ENCODE data around the gene RRP9. TPM values are rescaled to one million over a fixed set of nuclear protein-coding genes. Genes with fewer than 3 reads are reported as not detected.
A peak's percentile ranks its signal among the peaks of the same experiment; 100 is the strongest.

The RRP9 gene
- total and polyA plus RNA-seq, 2 donors (not counting 1 experiment from before 2014, with no cell fraction given), result 16.7 to 21.9 TPM

GRCh38 chr3:51988286-51989146 lies 46.8 kb upstream of the RRP9 start:
- DNase-seq, result no peak
- no peak overlapping the region for H2AFZ ChIP-seq (ENCODE audit: insufficient read depth, low read depth, low read length, poor library complexity, severe bottlenecking)
- POLR2A ChIA-PET, result no interaction called here
- ATAC-seq (ENCODE audit: low read depth), result no peak
- no peaks in the 10 kb centered on the region for H3K79me2 ChIP-seq (ENCODE audit: control insufficient read depth, insufficient read depth, low read length)
- Mint-ChIP-seq H3K4me3 (no peak overlapping the region), H3K27ac (peak overlapping the region; percentile 6), H3K27me3 (no peaks in the 10 kb centered on the region), H3K9me3 (ENCODE audit: insufficient read depth) (no peaks in the 10 kb centered on the region), H3K4me1 (peaks cover 17% of the 10 kb centered on the region)
- H3K27ac ChIP-seq (ENCODE audit: low read length in 2 of 2), result no peak overlapping the region
- peaks cover 18% of the 10 kb centered on the region for H4K20me1 ChIP-seq (ENCODE audit: control insufficient read depth, insufficient read depth, low read length, poor library complexity, severe bottlenecking)
- peaks cover 0 to 5% of the 10 kb centered on the region in 2 donors for H3K4me1 ChIP-seq (ENCODE audit: control insufficient read depth in 2 of 2, insufficient read depth in 2 of 2, low read length in 2 of 2)
- peaks cover 0 to 15% of the 10 kb centered on the region in 2 experiments for H3K36me3 ChIP-seq (replicated peaks in 1 of 2; ENCODE audit: control extremely low read depth in 1 of 2, control insufficient read depth in 1 of 2, extremely low read depth in 1 of 2, insufficient read depth in 2 of 2, low read length in 1 of 2)
- H3K4me2 ChIP-seq (replicated peaks; ENCODE audit: low read depth, low read length, poor library complexity, severe bottlenecking), result no peak overlapping the region
- CTCF ChIA-PET, result no interaction called here
- H3K27me3 ChIP-seq (replicated peaks in 1 of 4; ENCODE audit: control extremely low read depth in 1 of 4, control insufficient read depth in 3 of 4, insufficient read depth in 4 of 4, low read length in 3 of 4), result no peaks in the 10 kb centered on the region
- H3K9me3 ChIP-seq (ENCODE audit: control extremely low read depth in 1 of 3, control insufficient read depth in 2 of 3, insufficient read depth in 1 of 3, low read length in 2 of 3), result no peaks in the 10 kb centered on the region
- 87% methylated on average over 15 of the region's 15 CpGs for WGBS (ENCODE audit: insufficient coverage)
- intact Hi-C loops (cut with micrococcal nuclease), result no loop called here
- H3K9ac ChIP-seq (ENCODE audit: low read length), result no peak overlapping the region
- H3K4me3 ChIP-seq (ENCODE audit: control extremely low read depth in 1 of 5, extremely low read depth in 1 of 5, insufficient read depth in 1 of 5, low read depth in 2 of 5, low read length in 4 of 5), result no peak overlapping the region
- no peak for TF ChIP-seq EZH2 (IDR thresholded peaks at IDR 0.05; ENCODE audit: borderline replicate concordance, insufficient read depth, low read depth, low read length, poor library complexity, severe bottlenecking)
- no peak for TF ChIP-seq CTCF (IDR thresholded peaks at IDR 0.05)

GRCh38 chr3:51987568-51987967 lies 45.9 kb upstream of the RRP9 start:
- H3K27me3 Mint-ChIP-seq, result no peaks in the 10 kb centered on the region
- ATAC-seq (ENCODE audit: low read depth) (no peak), DNase-seq (no peak)
- H3K4me1 Mint-ChIP-seq, result peaks cover 20% of the 10 kb centered on the region
- Histone ChIP-seq H3K27ac (ENCODE audit: low read length in 2 of 2) (no peak overlapping the region), H4K20me1 (ENCODE audit: control insufficient read depth, insufficient read depth, low read length, poor library complexity, severe bottlenecking) (peaks cover 12% of the 10 kb centered on the region), H2AFZ (ENCODE audit: insufficient read depth, low read depth, low read length, poor library complexity, severe bottlenecking) (no peak overlapping the region), H3K9ac (ENCODE audit: low read length) (no peak overlapping the region), H3K27me3 (replicated peaks in 1 of 4; ENCODE audit: control extremely low read depth in 1 of 4, control insufficient read depth in 3 of 4, insufficient read depth in 4 of 4, low read length in 3 of 4) (no peaks in the 10 kb centered on the region), H3K4me2 (replicated peaks; ENCODE audit: low read depth, low read length, poor library complexity, severe bottlenecking) (no peak overlapping the region), H3K79me2 (ENCODE audit: control insufficient read depth, insufficient read depth, low read length) (no peaks in the 10 kb centered on the region), H3K4me1 (ENCODE audit: control insufficient read depth in 2 of 2, insufficient read depth in 2 of 2, low read length in 2 of 2) (peaks cover 2 to 11% of the 10 kb centered on the region in 2 donors), H3K9me3 (ENCODE audit: control extremely low read depth in 1 of 3, control insufficient read depth in 2 of 3, insufficient read depth in 1 of 3, low read length in 2 of 3) (no peaks in the 10 kb centered on the region), H3K36me3 (replicated peaks in 1 of 2; ENCODE audit: control extremely low read depth in 1 of 2, control insufficient read depth in 1 of 2, extremely low read depth in 1 of 2, insufficient read depth in 2 of 2, low read length in 1 of 2) (peaks cover 0 to 13% of the 10 kb centered on the region in 2 experiments), H3K4me3 (ENCODE audit: control extremely low read depth in 1 of 5, extremely low read depth in 1 of 5, insufficient read depth in 1 of 5, low read depth in 2 of 5, low read length in 4 of 5) (no peak overlapping the region)
- WGBS (ENCODE audit: insufficient coverage), result 95% methylated on average over 6 of the region's 7 CpGs
- no peak for TF ChIP-seq EZH2 (IDR thresholded peaks at IDR 0.05; ENCODE audit: borderline replicate concordance, insufficient read depth, low read depth, low read length, poor library complexity, severe bottlenecking)
- no peak for TF ChIP-seq CTCF (IDR thresholded peaks at IDR 0.05)
- ChIA-PET CTCF (no interaction called here), POLR2A (no interaction called here)
- no peaks in the 10 kb centered on the region for H3K9me3 Mint-ChIP-seq (ENCODE audit: insufficient read depth)
- intact Hi-C loops (cut with micrococcal nuclease), result no loop called here
- no peak overlapping the region for H3K4me3 Mint-ChIP-seq
- H3K27ac Mint-ChIP-seq, result no peak overlapping the region

Data from B cell (primary cell).